Cardiac muscle cell (in vitro differentiated cells and primary cell): Measurements from ENCODE around the gene GCDH. TPM values are rescaled to one million over a fixed set of nuclear protein-coding genes. Genes with fewer than 3 reads are reported as not detected.

Experiments
- DNase-seq, 2 donors: peaks; one replicate each; pipeline versions ENCODE4 v3.0.0 to v3.0.0-alpha.2; 2010 to 2017; ENCODE audit warnings: low read depth in 1 of 2, low spot score in 1 of 2
- H3K27ac ChIP-seq: fragments of 200-600 bp; sonication (generic); 2 replicates; pipeline ENCODE4 v1.5.1; 2016
- H3K27me3 ChIP-seq: fragments of 200-600 bp; sonication (generic); 2 replicates; pipeline ENCODE4 v1.6.0; 2016; ENCODE audit warnings: control low read depth
- H3K36me3 ChIP-seq: fragments of 200-600 bp; sonication (generic); 2 replicates; pipeline ENCODE4 v1.5.1; 2016; ENCODE audit warnings: control low read depth
- H3K4me1 ChIP-seq: fragments of 200-600 bp; sonication (generic); 2 replicates; pipeline ENCODE4 v1.8.1; 2017; ENCODE audit warnings: low read depth, mild to moderate bottlenecking, mixed run types
- H3K4me3 ChIP-seq: fragments of 200-600 bp; sonication (generic); 2 replicates; pipeline ENCODE4 v1.5.1; 2016; ENCODE audit warnings: mild to moderate bottlenecking
- H3K9me3 ChIP-seq: fragments of 200-600 bp; sonication (generic); 2 replicates; pipeline ENCODE4 v1.5.1; 2017; ENCODE audit warnings: low read depth, mild to moderate bottlenecking, control low read depth
- polyA plus RNA-seq: library from polyadenylated mRNA; unstranded; fragments of >200 nt; fragmentation: Nextera tagmentation; extraction: Ambion mirVana; gene quantifications from 2 replicates; pipeline ENCODE4 v1.2.1, GENCODE V29; 2016
- total RNA-seq: library from RNA; depleted of rRNA; stranded (reverse); fragments of >200 nt; gene quantifications from 2 replicates; pipeline ENCODE4 v1.2.3, GENCODE V29; 2016
- TF ChIP-seq, protein P1 (sequence below): IDR thresholded peaks from 2 replicates; pipeline ENCODE4 v1.5.1; 2012; ENCODE audit warnings: low read depth, mild to moderate bottlenecking, low read length

GCDH gene
- total and polyA plus RNA-seq, 2 experiments from 2014 or later: 28.5 to 54.9 TPM

DNA sequence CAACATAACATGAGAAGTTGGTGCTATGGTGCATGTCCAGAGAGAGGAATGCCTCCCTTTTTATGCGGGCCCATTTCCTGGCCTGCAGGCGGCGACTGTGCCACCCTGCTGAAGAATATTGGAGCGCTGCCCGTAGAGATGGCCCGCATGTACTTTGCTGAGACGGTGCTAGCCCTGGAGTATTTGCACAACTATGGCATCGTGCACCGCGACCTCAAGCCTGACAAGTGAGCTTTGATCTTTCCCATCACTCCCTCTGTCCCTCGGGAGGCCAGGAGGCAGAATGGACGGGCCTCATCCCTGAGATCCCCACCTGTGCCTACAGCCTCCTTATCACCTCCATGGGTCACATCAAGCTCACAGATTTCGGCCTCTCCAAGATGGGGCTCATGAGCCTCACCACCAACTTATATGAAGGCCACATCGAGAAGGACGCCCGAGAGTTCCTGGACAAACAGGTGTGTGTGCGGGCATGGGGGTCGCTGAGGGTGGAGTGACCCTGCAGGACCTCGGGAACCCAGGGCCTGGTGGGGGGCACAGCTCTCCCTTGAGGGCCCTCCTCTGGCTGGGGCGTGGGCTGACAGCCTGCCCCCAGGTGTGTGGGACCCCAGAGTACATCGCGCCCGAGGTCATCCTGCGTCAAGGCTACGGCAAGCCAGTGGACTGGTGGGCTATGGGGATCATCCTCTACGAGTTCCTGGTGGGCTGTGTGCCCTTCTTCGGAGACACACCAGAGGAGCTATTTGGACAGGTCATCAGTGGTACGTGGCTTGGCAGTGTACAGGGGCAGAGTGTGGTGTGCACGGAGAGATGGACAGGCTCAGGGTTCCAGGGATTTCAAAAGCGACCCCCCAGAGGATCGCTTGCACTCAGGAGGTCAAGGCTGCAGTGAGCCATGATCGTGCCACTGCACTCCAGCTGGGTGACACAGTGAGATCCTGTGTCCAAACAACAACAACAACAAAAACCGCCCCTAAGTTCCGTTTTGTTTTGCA is 25.9 kb upstream of the GCDH start:
- no peak for DNase-seq
- no peaks in the 10 kb centered on the region for H3K27me3 ChIP-seq
- no peaks in the 10 kb centered on the region for H3K36me3 ChIP-seq
- no peak overlapping the region for H3K27ac ChIP-seq
- H3K9me3 ChIP-seq: no peaks in the 10 kb centered on the region
- TF ChIP-seq, protein P1, sequence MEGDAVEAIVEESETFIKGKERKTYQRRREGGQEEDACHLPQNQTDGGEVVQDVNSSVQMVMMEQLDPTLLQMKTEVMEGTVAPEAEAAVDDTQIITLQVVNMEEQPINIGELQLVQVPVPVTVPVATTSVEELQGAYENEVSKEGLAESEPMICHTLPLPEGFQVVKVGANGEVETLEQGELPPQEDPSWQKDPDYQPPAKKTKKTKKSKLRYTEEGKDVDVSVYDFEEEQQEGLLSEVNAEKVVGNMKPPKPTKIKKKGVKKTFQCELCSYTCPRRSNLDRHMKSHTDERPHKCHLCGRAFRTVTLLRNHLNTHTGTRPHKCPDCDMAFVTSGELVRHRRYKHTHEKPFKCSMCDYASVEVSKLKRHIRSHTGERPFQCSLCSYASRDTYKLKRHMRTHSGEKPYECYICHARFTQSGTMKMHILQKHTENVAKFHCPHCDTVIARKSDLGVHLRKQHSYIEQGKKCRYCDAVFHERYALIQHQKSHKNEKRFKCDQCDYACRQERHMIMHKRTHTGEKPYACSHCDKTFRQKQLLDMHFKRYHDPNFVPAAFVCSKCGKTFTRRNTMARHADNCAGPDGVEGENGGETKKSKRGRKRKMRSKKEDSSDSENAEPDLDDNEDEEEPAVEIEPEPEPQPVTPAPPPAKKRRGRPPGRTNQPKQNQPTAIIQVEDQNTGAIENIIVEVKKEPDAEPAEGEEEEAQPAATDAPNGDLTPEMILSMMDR: no peak
- no peak overlapping the region for H3K4me3 ChIP-seq
- H3K4me1 ChIP-seq: peaks cover 4% of the 10 kb centered on the region

DNA sequence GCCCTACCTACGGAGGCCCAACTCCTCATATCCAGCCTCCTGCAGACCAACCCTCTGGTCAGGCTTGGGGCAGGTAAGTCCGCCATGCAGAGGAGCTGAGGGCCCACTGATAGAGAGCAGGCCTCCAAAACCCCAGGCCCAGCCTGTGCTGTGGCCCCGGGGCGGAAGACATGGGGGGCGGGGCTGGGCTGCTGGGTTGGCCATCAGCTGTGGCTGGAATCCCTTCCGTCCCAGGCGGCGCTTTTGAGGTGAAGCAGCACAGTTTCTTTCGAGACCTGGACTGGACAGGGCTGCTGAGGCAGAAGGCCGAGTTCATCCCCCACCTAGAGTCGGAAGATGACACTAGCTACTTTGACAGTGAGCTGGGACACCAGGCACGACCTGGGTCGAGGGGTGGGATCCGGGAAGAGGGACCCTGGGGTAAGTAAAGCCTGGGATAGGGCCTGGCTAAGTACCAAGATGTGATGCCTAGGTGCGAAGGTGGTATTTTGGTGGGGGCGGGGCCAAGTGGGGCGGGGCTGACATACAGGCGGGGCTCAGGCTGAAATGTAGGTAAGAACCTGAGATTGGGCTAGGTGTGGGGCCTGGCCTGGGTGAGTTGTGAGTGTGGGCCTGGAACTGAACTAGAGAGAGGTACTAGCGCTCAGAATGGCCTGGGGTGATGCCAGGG is 25.1 kb upstream of the GCDH start:
- no peak overlapping the region for H3K4me3 ChIP-seq
- DNase-seq: no peak
- no peaks in the 10 kb centered on the region for H3K27me3 ChIP-seq
- TF ChIP-seq, protein P1: no peak
- no peak overlapping the region for H3K27ac ChIP-seq
- H3K4me1 ChIP-seq: peaks cover 4% of the 10 kb centered on the region
- H3K9me3 ChIP-seq: no peaks in the 10 kb centered on the region
- no peaks in the 10 kb centered on the region for H3K36me3 ChIP-seq

DNA sequence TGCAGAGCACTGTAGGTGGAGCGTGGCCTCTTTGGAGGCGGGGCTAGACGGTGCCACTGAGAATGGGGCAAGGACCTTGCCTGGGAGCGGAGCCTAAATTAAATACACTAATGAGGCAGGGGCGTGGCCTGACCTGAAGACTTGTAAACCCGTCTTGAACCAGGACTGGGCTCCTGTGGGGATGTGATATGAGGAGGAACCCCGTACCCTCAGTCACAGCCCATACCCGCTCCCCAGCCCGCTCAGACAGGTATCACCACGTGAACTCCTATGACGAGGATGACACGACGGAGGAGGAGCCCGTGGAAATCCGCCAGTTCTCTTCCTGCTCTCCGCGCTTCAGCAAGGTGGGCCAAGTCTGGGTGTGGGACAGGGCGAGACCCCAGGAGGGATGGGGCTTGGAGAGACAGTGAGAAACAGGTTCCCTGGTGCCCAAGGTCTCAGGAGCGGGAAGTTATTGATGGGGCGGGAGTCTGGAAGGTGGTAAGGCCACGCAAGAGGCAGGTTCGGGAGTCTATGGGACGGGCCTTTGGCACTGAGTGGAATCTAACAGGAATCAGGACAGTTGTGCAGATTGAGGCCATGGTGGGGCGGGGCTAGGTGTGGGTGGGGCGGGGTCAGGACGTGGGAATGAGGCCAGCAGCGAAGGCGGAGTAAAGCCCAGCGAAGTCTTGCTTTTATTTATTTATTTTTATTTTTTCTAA is 24.4 kb upstream of the GCDH start:
- Histone ChIP-seq H3K27me3 (no peaks in the 10 kb centered on the region), H3K9me3 (no peaks in the 10 kb centered on the region), H3K4me1 (peaks cover 4% of the 10 kb centered on the region), H3K27ac (no peak overlapping the region), H3K36me3 (no peaks in the 10 kb centered on the region), H3K4me3 (no peak overlapping the region)
- DNase-seq: no peak
- TF ChIP-seq, protein P1: no peak

DNA sequence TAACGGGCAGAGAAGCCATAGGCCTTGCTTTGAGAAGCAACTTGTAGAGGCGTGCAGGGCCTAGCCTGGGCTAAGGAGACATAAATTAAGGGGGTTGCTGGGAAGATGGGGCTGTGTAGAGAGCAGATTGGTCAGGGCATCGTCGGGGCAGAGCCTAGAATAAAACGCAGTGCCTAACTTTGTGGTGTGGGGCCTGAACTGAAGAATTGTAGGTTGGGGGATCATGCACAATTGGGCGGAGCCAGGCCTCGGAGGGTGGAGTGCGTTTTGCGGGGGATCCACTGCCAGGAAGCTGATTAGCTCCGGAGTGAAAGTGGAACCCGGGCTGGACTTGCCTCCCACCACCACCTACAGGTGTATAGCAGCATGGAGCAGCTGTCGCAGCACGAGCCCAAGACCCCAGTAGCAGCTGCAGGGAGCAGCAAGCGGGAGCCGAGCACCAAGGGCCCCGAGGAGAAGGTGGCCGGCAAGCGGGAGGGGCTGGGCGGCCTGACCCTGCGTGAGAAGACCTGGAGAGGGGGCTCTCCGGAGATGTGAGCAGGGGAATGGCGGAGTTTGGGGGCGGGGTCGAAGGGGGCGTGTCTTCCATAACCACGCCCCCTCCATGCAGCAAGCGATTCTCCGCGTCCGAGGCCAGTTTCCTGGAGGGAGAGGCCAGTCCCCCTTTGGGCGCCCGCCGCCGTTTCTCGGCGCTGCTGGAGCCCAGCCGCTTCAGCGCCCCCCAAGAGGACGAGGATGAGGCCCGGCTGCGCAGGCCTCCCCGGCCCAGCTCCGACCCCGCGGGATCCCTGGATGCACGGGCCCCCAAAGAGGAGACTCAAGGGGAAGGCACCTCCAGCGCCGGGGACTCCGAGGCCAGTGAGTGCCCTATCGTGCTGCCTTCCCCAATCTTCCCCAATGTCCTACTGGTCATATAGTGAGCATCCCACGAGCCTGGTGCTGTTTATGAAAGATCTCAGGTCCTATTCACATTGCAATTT is 23.6 kb upstream of the GCDH start:
- peak; percentile 72 to 91 for DNase-seq
- peak overlapping the region; percentile 35 for H3K4me3 ChIP-seq
- no peaks in the 10 kb centered on the region for H3K36me3 ChIP-seq
- TF ChIP-seq, protein P1: no peak
- H3K27me3 ChIP-seq: no peaks in the 10 kb centered on the region
- peak overlapping the region; percentile 45 for H3K27ac ChIP-seq
- H3K9me3 ChIP-seq: no peaks in the 10 kb centered on the region
- H3K4me1 ChIP-seq: peaks cover 4% of the 10 kb centered on the region
